GM18511 (cell line): ENCODE results near the gene TOGARAM2.
"Not testable (repeated sequence)": the region's sequence is repeated elsewhere in the genome, so short reads cannot be mapped to it uniquely, and the experiment has no call there.

Experiments
- ATAC-seq: cut with Tn5 transposase; IDR thresholded peaks from one replicate; pipeline ENCODE4 v1.9.1; 2021; ENCODE audit warnings: mild to moderate bottlenecking, moderate library complexity; ENCODE audit not compliant: unreplicated experiment

TOGARAM2 gene

GRCh38 chr2:28976584-28976983 is 4.5 kb upstream of the TOGARAM2 start:
- ATAC-seq = no peak

GRCh38 chr2:28977176-28977875 is 3.8 kb upstream of the TOGARAM2 start:
- no peak for ATAC-seq

GRCh38 chr2:28978001-28978400 is 3.1 kb upstream of the TOGARAM2 start:
- ATAC-seq = not testable (repeated sequence)

- no peak for ATAC-seq
Measured at GRCh38 chr2:28978606-28979005, 2.5 kb upstream of the TOGARAM2 start.

- ATAC-seq = no peak
Measured at GRCh38 chr2:28979041-28979440, 2.1 kb upstream of the TOGARAM2 start.

- no peak for ATAC-seq
Measured at GRCh38 chr2:28979576-28980366, 1.3 kb upstream of the TOGARAM2 start.

GRCh38 chr2:28980368-28981015 is 606 bp upstream of the TOGARAM2 start:
- ATAC-seq = no peak

GRCh38 chr2:28981620-28982376 is 700 bp downstream of the TOGARAM2 start:
- ATAC-seq = no peak

- no peak for ATAC-seq
Measured at GRCh38 chr2:28982381-28982950, 1.4 kb downstream of the TOGARAM2 start.

- ATAC-seq = no peak
Measured at GRCh38 chr2:28986429-28986828, 5.3 kb downstream of the TOGARAM2 start.

GRCh38 chr2:28989973-28990372 is 8.9 kb downstream of the TOGARAM2 start:
- no peak for ATAC-seq

GRCh38 chr2:28990445-28990844 is 9.3 kb downstream of the TOGARAM2 start:
- ATAC-seq = no peak

- ATAC-seq = no peak
Measured at GRCh38 chr2:28991021-28991420, 9.9 kb downstream of the TOGARAM2 start.

- no peak for ATAC-seq
Measured at GRCh38 chr2:28991460-28991859, 10.4 kb downstream of the TOGARAM2 start.

GRCh38 chr2:28993206-28993960 is 12.3 kb downstream of the TOGARAM2 start:
- no peak for ATAC-seq

GRCh38 chr2:28994074-28994473 is 13.0 kb downstream of the TOGARAM2 start:
- no peak for ATAC-seq

- no peak for ATAC-seq
Measured at GRCh38 chr2:28994679-28995078, 13.6 kb downstream of the TOGARAM2 start.

- no peak for ATAC-seq
Measured at GRCh38 chr2:28995765-28996750, 15.0 kb downstream of the TOGARAM2 start.
